ENCODE results near the gene PEX26. TPM values are rescaled to one million over a fixed set of nuclear protein-coding genes. Genes with fewer than 3 reads are reported as not detected.

PEX26 gene
- total RNA-seq, 2 donors from 2014 or later = 11.9 to 57.0 TPM

DNA sequence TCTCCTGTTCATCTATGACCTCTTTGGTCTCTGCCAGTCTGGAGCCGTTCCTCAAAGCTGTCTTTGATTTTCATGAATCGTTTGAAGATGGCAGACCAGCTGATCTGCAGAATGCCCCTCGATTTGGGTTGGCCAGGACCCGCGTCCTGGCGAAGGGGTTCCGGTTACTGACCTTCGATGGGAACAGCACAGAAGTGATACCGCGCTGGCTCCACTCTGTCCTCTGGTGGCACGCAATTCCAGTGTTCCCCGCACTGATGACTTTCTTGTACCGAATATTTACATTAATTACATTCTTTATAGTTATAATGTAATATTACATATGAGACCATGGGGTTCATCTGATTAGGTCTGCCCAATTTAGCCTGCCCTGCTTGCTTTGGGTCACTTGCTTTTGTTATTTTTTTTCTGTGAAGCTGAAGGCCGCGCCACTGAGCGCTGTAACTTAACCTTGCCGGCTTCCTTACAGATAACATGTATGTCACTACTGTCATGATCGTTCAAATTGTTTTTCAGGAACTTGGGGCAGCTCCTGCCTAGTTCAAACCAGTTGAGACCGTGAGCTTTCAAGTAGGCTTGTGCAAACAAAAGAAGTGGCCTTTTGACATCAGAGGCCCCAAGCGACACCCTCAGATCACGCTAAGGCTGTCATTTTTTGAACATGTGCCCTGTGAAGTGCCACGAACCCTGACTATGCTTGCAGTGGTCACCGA, 68.0 kb downstream of the PEX26 start:
- Histone ChIP-seq H3K4me3 (no peak overlapping the region), H3K36me3 (replicated peaks in 1 of 2; ENCODE audit: insufficient read depth in 1 of 2, low read depth in 2 of 2) (no peaks in the 10 kb centered on the region), H3K9me3 (no peaks in the 10 kb centered on the region), H3K27me3 (no peaks in the 10 kb centered on the region), H3K4me1 (peaks cover 6% of the 10 kb centered on the region), H3K27ac (no peak overlapping the region)
- intact Hi-C loops (cut with DNase I) = no loop called here
- no peak for TF ChIP-seq POLR2A (IDR thresholded peaks at IDR 0.05)
- TF ChIP-seq, protein P1, sequence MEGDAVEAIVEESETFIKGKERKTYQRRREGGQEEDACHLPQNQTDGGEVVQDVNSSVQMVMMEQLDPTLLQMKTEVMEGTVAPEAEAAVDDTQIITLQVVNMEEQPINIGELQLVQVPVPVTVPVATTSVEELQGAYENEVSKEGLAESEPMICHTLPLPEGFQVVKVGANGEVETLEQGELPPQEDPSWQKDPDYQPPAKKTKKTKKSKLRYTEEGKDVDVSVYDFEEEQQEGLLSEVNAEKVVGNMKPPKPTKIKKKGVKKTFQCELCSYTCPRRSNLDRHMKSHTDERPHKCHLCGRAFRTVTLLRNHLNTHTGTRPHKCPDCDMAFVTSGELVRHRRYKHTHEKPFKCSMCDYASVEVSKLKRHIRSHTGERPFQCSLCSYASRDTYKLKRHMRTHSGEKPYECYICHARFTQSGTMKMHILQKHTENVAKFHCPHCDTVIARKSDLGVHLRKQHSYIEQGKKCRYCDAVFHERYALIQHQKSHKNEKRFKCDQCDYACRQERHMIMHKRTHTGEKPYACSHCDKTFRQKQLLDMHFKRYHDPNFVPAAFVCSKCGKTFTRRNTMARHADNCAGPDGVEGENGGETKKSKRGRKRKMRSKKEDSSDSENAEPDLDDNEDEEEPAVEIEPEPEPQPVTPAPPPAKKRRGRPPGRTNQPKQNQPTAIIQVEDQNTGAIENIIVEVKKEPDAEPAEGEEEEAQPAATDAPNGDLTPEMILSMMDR (IDR thresholded peaks at IDR 0.05) = no peak
- DNase-seq (no peak), ATAC-seq (no peak)
- 87 to 91% methylated on average over 23 of the region's 23 CpGs for WGBS, 2 donors

GRCh38 chr22:18146389-18146753, 68.6 kb downstream of the PEX26 start:
- Histone ChIP-seq H3K4me1 (peaks cover 6% of the 10 kb centered on the region), H3K27me3 (no peaks in the 10 kb centered on the region), H3K27ac (no peak overlapping the region), H3K36me3 (replicated peaks in 1 of 2; ENCODE audit: insufficient read depth in 1 of 2, low read depth in 2 of 2) (no peaks in the 10 kb centered on the region), H3K9me3 (no peaks in the 10 kb centered on the region), H3K4me3 (no peak overlapping the region)
- DNase-seq = no peak
- 82 to 86% methylated on average over 3 of the region's 3 CpGs for WGBS, 2 donors
- ATAC-seq = no peak
- intact Hi-C loops (cut with DNase I) = no loop called here
- TF ChIP-seq, protein P1 (IDR thresholded peaks at IDR 0.05) = no peak
- TF ChIP-seq POLR2A (IDR thresholded peaks at IDR 0.05) = no peak

- Histone ChIP-seq H3K36me3 (replicated peaks in 1 of 2; ENCODE audit: insufficient read depth in 1 of 2, low read depth in 2 of 2) (no peaks in the 10 kb centered on the region), H3K27me3 (no peaks in the 10 kb centered on the region), H3K4me1 (peaks cover 6% of the 10 kb centered on the region), H3K4me3 (no peak overlapping the region), H3K9me3 (no peaks in the 10 kb centered on the region), H3K27ac (no peak overlapping the region)
- WGBS, 2 donors = 93% methylated on average over 5 of the region's 5 CpGs
- ATAC-seq (no peak), DNase-seq (no peak)
- intact Hi-C loops (cut with DNase I) = no loop called here
- no peak for TF ChIP-seq POLR2A (IDR thresholded peaks at IDR 0.05)
- TF ChIP-seq, protein P1 (IDR thresholded peaks at IDR 0.05) = no peak
These were observed 70.0 kb downstream of the PEX26 start for GRCh38 chr22:18147791-18148190.

GRCh38 chr22:18148293-18148965, 70.6 kb downstream of the PEX26 start:
- intact Hi-C loops (cut with DNase I) = no loop called here
- Histone ChIP-seq H3K27me3 (no peaks in the 10 kb centered on the region), H3K4me1 (peaks cover 6% of the 10 kb centered on the region), H3K4me3 (no peak overlapping the region), H3K27ac (no peak overlapping the region), H3K9me3 (no peaks in the 10 kb centered on the region), H3K36me3 (replicated peaks in 1 of 2; ENCODE audit: insufficient read depth in 1 of 2, low read depth in 2 of 2) (no peaks in the 10 kb centered on the region)
- DNase-seq = no peak
- no peak for TF ChIP-seq POLR2A (IDR thresholded peaks at IDR 0.05)
- TF ChIP-seq, protein P1 (IDR thresholded peaks at IDR 0.05) = no peak
- WGBS, 2 donors = 86 to 89% methylated on average over 16 to 17 of the region's 17 CpGs
- ATAC-seq = no peak
